Measurements from ENCODE around the gene SPG7. TPM values are rescaled to one million over a fixed set of nuclear protein-coding genes. Genes with fewer than 3 reads are reported as not detected.

Gene SPG7
- total and polyA plus RNA-seq, 2 of the 4 experiments (the other 2 are of a cell fraction) = 94.6 to 96.8 TPM

DNA sequence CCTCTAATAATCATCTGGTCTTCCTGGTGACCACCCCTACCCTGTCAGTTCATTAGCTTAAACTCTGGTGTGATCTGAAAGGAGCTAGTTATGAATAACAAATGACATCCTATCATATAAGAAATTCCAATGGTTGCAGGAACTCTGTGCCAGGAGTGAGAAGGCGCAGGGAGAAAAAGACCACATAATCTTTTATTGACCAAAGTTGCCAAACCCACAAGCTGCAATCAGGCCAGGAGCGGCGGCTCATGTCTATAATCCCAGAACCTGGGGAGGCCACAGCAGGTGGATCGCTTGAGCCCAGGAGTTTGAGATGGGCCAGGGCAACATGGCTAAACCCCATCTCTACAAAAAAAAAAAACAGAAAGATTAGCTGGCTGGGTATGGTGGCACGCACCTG lies 41.3 kb upstream of the SPG7 start:
- H3K9me3 ChIP-seq (ENCODE audit: control insufficient read depth, insufficient read depth, low read length) = no peaks in the 10 kb centered on the region
- POLR2A ChIA-PET (ENCODE audit: unreplicated experiment) = no interaction called here
- WGBS, 2 experiments (ENCODE audit: extremely low coverage in 2 of 2, insufficient read length in 1 of 2) = no CpG with 5 or more reads among the region's 5 CpGs

More for the DNA sequence above, 41.3 kb upstream of the SPG7 start:
- Histone ChIP-seq H3K27me3 (ENCODE audit: control insufficient read depth, insufficient read depth, low read length) (no peaks in the 10 kb centered on the region), H3K14ac (replicated peaks; ENCODE audit: low read depth, low read length) (no peak overlapping the region), H4K8ac (ENCODE audit: low read depth in 2 of 2, low read length in 2 of 2) (no peak overlapping the region), H2AK9ac (replicated peaks; ENCODE audit: low read depth, low read length, poor library complexity) (no peak overlapping the region), H3K79me1 (ENCODE audit: low read depth in 1 of 2, low read length in 2 of 2) (peaks cover 0 to 56% of the 10 kb centered on the region in 2 experiments; a peak in 2 of 4 replicates), H3K9me1 (ENCODE audit: insufficient read depth, low read length) (peaks cover 36% of the 10 kb centered on the region), H4K20me1 (ENCODE audit: insufficient read depth, low read length) (peaks cover 85% of the 10 kb centered on the region), H3K4ac (ENCODE audit: low read depth, low read length) (no peak overlapping the region), H3K27ac (ENCODE audit: insufficient read depth, low read length) (no peak overlapping the region), H3K18ac (ENCODE audit: low read depth, low read length) (no peak overlapping the region), H2AK5ac (ENCODE audit: low read depth, low read length) (no peak overlapping the region), H3K9ac (ENCODE audit: low read depth, low read length) (no peak overlapping the region), H3K36me3 (ENCODE audit: control insufficient read depth, insufficient read depth, low read length) (peaks cover 3% of the 10 kb centered on the region; the same call in 1 of the 2 replicates), H3K4me1 (ENCODE audit: control insufficient read depth, insufficient read depth, low read length) (peaks cover 10% of the 10 kb centered on the region), H2BK120ac (ENCODE audit: low read depth, low read length) (no peak overlapping the region), H3K4me3 (ENCODE audit: insufficient read depth, low read depth, low read length) (no peak overlapping the region), H3K4me2 (ENCODE audit: low read depth, low read length) (no peak overlapping the region), H2AFZ (replicated peaks; ENCODE audit: low read length, poor library complexity) (no peak overlapping the region), H2BK15ac (ENCODE audit: low read depth, low read length) (no peak overlapping the region), H2BK5ac (ENCODE audit: low read depth, low read length, poor library complexity, severe bottlenecking) (no peak overlapping the region), H3K23ac (ENCODE audit: low read depth, low read length) (no peak overlapping the region), H2BK20ac (ENCODE audit: low read depth, low read length) (no peak overlapping the region), H3K56ac (ENCODE audit: extremely low read depth, insufficient read depth, low read length) (no peak overlapping the region), H4K5ac (ENCODE audit: low read depth, low read length) (no peak overlapping the region), H4K91ac (ENCODE audit: insufficient read depth, low read depth, low read length) (no peak overlapping the region)
- no peak for ATAC-seq (ENCODE audit: low read depth)
- no peak for DNase-seq
- intact Hi-C loops (cut with micrococcal nuclease) (no loop called here), in situ Hi-C loops (cut with MboI; ENCODE audit: low sequenced_read_pairs) (no loop called here), dilution Hi-C loops (cut with HindIII; ENCODE audit: low sequenced_read_pairs, unreplicated experiment) (no loop called here)
- BruUV-seq (replicated peaks) = no TSS peak
- TF ChIP-seq MAZ (IDR thresholded peaks at IDR 0.05; ENCODE audit: borderline replicate concordance, low read depth, low read length) (no peak), FOS (IDR thresholded peaks at IDR 0.05; ENCODE audit: low read depth, low read length) (no peak), POLR2A (IDR thresholded peaks at IDR 0.05; ENCODE audit: low read depth, low read length) (no peak), SMC3 (IDR thresholded peaks at IDR 0.05; ENCODE audit: low read depth, low read length) (no peak), NFE2L2 (IDR thresholded peaks at IDR 0.05; ENCODE audit: low read depth, low read length) (no peak)
- TF ChIP-seq, protein P1, sequence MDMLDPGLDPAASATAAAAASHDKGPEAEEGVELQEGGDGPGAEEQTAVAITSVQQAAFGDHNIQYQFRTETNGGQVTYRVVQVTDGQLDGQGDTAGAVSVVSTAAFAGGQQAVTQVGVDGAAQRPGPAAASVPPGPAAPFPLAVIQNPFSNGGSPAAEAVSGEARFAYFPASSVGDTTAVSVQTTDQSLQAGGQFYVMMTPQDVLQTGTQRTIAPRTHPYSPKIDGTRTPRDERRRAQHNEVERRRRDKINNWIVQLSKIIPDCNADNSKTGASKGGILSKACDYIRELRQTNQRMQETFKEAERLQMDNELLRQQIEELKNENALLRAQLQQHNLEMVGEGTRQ (IDR thresholded peaks at IDR 0.05; ENCODE audit: low read depth, low read length) = no peak
- CTCF ChIA-PET = no interaction called here

Data from IMR-90 (cell line).